ENCODE measurements around the gene DCN.
A peak's percentile ranks its signal among the peaks of the same experiment; 100 is the strongest.

The DCN gene

GRCh38 chr12:91178781-91179180 is 3.8 kb downstream of the DCN start:
- no peaks in the 10 kb centered on the region for H3K27me3 ChIP-seq (ENCODE audit: low read depth, low read length)
- H4K20me1 ChIP-seq (ENCODE audit: insufficient read depth, low read length): no peaks in the 10 kb centered on the region
- H2AFZ ChIP-seq (ENCODE audit: low read depth, low read length): peak overlapping the region; percentile 98; the same call in 1 of the 2 replicates
- TF ChIP-seq EZH2phosphoT487 (IDR thresholded peaks at IDR 0.05; ENCODE audit: low read depth) (no peak), CTCF (IDR thresholded peaks at IDR 0.05; ENCODE audit: low read depth, low read length) (no peak)
- H3K9me3 ChIP-seq (ENCODE audit: insufficient read depth, low read length): no peaks in the 10 kb centered on the region
- peak overlapping the region; percentile 82; the same call in 1 of the 2 replicates for H3K4me2 ChIP-seq (ENCODE audit: low read length)
- no peak overlapping the region for H3K4me3 ChIP-seq (ENCODE audit: low read length)
- H3K27ac ChIP-seq (ENCODE audit: low read length): no peak overlapping the region
- no peaks in the 10 kb centered on the region for H3K79me2 ChIP-seq (ENCODE audit: low read length)
- no peak overlapping the region for H3K9ac ChIP-seq (ENCODE audit: low read length)
- H3K36me3 ChIP-seq (replicated peaks; ENCODE audit: low read depth, low read length): no peaks in the 10 kb centered on the region
- peaks cover 18% of the 10 kb centered on the region for H3K4me1 ChIP-seq (ENCODE audit: low read length)

DNA sequence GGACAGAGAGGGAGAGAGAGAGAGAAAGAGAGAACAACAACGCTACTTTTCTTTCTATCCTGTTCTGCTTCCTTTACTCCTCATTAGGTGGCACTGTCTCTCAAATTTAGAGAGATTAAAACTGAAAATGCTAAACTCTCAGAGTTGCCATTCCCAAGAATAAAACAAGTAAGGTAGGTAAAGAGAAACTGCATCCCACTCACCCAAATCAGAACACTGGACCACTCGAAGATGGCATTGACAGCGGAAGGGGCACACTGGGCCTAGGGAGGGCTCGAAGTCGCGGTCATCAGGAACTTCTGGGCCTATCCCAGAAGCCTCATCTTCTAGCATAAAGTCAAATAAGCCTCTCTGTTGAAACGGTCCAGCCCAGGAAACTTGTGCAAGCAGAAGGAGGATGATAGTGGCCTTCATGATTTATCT is 4.5 kb downstream of the DCN start:
- Histone ChIP-seq H4K20me1 (ENCODE audit: insufficient read depth, low read length) (no peaks in the 10 kb centered on the region), H3K36me3 (replicated peaks; ENCODE audit: low read depth, low read length) (no peaks in the 10 kb centered on the region), H3K9me3 (ENCODE audit: insufficient read depth, low read length) (no peaks in the 10 kb centered on the region), H3K9ac (ENCODE audit: low read length) (peak overlapping the region; percentile 63), H3K4me2 (ENCODE audit: low read length) (peak overlapping the region; percentile 82), H3K79me2 (ENCODE audit: low read length) (no peaks in the 10 kb centered on the region), H3K4me3 (ENCODE audit: low read length) (peak overlapping the region; percentile 74), H3K4me1 (ENCODE audit: low read length) (peaks cover 18% of the 10 kb centered on the region), H3K27ac (ENCODE audit: low read length) (no peak overlapping the region), H2AFZ (ENCODE audit: low read depth, low read length) (peak overlapping the region; percentile 98), H3K27me3 (ENCODE audit: low read depth, low read length) (no peaks in the 10 kb centered on the region)
- TF ChIP-seq CTCF (IDR thresholded peaks at IDR 0.05; ENCODE audit: low read depth, low read length) (peak; percentile 84), EZH2phosphoT487 (IDR thresholded peaks at IDR 0.05; ENCODE audit: low read depth) (no peak)

DNA sequence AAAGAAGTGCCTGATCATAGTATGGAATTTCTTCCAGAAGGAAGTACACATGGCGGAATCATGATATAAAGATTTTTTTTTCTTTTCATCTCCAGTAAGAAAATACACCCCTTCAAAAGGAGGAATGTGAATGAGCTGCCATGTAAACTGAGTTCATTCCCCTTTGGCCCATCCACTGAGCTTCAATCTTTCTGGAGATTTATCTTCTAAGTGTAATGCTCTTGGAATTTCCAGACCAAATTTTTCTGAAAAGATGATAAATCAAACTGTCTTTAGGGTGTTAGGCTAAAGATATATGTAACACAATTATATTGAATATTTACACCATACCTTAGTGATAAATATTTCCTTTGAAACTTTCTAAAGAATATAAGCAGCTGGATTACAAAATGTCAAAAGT is 5.2 kb downstream of the DCN start:
- Histone ChIP-seq H3K79me2 (ENCODE audit: low read length) (no peaks in the 10 kb centered on the region), H3K4me2 (ENCODE audit: low read length) (no peak overlapping the region), H3K9ac (ENCODE audit: low read length) (no peak overlapping the region), H3K9me3 (ENCODE audit: insufficient read depth, low read length) (no peaks in the 10 kb centered on the region), H3K4me1 (ENCODE audit: low read length) (peaks cover 18% of the 10 kb centered on the region), H3K36me3 (replicated peaks; ENCODE audit: low read depth, low read length) (no peaks in the 10 kb centered on the region), H2AFZ (ENCODE audit: low read depth, low read length) (no peak overlapping the region), H3K27me3 (ENCODE audit: low read depth, low read length) (no peaks in the 10 kb centered on the region), H3K27ac (ENCODE audit: low read length) (no peak overlapping the region), H4K20me1 (ENCODE audit: insufficient read depth, low read length) (no peaks in the 10 kb centered on the region), H3K4me3 (ENCODE audit: low read length) (no peak overlapping the region)
- TF ChIP-seq CTCF (IDR thresholded peaks at IDR 0.05; ENCODE audit: low read depth, low read length): no peak
- TF ChIP-seq EZH2phosphoT487 (IDR thresholded peaks at IDR 0.05; ENCODE audit: low read depth): no peak

DNA sequence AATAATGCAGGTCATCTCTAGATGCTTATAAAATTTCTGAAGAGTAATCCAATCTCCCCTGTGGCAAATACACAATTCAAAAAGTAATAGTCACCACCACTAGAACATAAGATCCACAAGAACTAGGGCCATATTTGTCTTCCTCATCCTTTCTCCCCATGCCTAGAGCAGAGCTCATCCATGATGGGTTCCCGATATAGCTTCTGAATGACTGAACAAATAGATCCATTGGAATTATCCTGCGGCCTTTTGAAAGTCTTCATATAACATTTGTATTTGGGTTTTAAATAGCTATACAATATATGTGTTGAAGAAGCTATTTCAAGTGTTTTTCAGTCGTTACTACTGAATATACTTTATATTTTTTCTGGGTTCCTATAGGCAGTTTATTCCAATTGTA is 5.7 kb downstream of the DCN start:
- no peak for TF ChIP-seq CTCF (IDR thresholded peaks at IDR 0.05; ENCODE audit: low read depth, low read length)
- no peak for TF ChIP-seq EZH2phosphoT487 (IDR thresholded peaks at IDR 0.05; ENCODE audit: low read depth)
- Histone ChIP-seq H3K79me2 (ENCODE audit: low read length) (no peaks in the 10 kb centered on the region), H3K4me2 (ENCODE audit: low read length) (no peak overlapping the region), H3K36me3 (replicated peaks; ENCODE audit: low read depth, low read length) (no peaks in the 10 kb centered on the region), H4K20me1 (ENCODE audit: insufficient read depth, low read length) (no peaks in the 10 kb centered on the region), H3K27ac (ENCODE audit: low read length) (no peak overlapping the region), H3K27me3 (ENCODE audit: low read depth, low read length) (no peaks in the 10 kb centered on the region), H3K4me1 (ENCODE audit: low read length) (peaks cover 18% of the 10 kb centered on the region), H3K9ac (ENCODE audit: low read length) (no peak overlapping the region), H3K9me3 (ENCODE audit: insufficient read depth, low read length) (no peaks in the 10 kb centered on the region), H2AFZ (ENCODE audit: low read depth, low read length) (no peak overlapping the region), H3K4me3 (ENCODE audit: low read length) (no peak overlapping the region)
